T-helper 9 cell (primary cell): ENCODE measurements around the gene SERINC2.
"Not testable (repeated sequence)": the region's sequence is repeated elsewhere in the genome, so short reads cannot be mapped to it uniquely, and the experiment has no call there.

Source experiments
- DNase-seq: peaks from one replicate; pipeline ENCODE4 v3.0.0-alpha.2; 2020

The SERINC2 gene

DNA sequence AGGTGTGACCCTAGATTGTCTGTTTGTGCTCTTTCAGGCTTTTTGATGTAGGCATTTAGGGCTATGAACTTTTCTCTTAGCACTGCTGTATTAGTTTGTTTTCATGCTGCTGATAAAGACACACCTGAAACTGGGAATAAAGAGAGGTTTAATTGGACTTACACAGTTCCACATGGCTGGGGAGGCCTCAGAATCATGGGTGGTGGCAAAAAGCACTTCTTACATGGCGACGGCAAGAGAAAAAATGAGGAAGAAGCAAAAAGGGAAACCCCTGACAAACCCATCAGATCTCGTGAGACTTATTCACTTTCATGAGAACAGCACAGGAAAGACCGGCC is 59.3 kb downstream of the SERINC2 start:
- not testable (repeated sequence) for DNase-seq

DNA sequence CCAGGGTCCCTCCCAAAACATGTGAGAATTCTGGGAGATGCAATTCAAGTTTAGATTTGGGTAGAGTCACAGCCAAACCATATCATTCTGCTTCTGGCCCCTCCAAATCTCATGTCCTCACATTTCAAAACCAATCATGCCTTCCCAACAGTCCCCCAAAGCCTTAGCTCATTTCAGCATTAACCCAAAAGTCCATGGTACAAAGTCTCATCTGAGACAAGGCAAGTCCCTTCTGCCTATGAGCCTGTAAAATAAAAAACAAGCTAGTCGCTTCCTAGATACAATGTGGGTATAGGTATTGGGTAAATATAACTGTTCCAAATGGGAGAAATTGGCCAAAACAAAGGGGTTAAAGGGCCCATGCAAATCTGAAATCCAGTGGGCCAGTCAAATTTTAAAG is 59.7 kb downstream of the SERINC2 start:
- DNase-seq, result not testable (repeated sequence)

DNA sequence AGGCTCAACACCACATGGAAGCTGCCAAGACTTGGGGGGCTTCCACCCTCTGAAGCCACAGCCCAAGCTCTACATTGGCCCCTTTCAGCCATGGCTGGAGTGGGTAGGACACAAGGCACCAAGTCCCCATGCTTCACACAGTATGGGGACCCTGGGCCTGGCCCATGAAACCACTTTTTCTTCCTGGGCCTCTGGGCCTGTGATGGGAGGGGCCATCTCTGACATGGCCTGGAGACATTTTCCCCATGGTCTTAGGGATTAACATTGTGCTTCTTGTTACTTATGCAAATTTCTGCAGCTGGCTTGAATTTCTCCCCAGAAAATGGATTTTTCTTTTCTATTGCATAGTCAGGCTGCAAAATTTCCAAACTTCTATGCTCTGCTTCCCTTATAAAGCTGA is 60.5 kb downstream of the SERINC2 start:
- DNase-seq, result not testable (repeated sequence)

DNA sequence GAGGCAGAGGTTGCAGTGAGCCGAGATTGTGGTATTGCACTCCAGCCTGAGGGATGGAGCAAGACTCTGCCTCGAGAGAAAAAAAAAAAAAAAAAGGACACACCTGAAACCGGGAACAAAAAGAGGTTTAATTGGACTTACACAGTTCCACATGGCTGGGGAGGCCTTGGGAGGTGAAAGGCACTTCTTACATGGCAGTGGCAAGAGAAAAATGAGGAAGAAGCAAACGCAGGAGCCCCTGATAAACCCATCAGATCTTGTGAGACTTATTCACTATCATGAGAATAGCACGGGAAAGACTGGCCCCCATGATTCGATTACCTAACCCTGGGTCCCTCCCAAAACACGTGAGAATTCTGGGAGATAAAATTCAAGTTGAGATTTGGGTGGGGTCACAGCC is 61.6 kb downstream of the SERINC2 start:
- DNase-seq, result not testable (repeated sequence)

DNA sequence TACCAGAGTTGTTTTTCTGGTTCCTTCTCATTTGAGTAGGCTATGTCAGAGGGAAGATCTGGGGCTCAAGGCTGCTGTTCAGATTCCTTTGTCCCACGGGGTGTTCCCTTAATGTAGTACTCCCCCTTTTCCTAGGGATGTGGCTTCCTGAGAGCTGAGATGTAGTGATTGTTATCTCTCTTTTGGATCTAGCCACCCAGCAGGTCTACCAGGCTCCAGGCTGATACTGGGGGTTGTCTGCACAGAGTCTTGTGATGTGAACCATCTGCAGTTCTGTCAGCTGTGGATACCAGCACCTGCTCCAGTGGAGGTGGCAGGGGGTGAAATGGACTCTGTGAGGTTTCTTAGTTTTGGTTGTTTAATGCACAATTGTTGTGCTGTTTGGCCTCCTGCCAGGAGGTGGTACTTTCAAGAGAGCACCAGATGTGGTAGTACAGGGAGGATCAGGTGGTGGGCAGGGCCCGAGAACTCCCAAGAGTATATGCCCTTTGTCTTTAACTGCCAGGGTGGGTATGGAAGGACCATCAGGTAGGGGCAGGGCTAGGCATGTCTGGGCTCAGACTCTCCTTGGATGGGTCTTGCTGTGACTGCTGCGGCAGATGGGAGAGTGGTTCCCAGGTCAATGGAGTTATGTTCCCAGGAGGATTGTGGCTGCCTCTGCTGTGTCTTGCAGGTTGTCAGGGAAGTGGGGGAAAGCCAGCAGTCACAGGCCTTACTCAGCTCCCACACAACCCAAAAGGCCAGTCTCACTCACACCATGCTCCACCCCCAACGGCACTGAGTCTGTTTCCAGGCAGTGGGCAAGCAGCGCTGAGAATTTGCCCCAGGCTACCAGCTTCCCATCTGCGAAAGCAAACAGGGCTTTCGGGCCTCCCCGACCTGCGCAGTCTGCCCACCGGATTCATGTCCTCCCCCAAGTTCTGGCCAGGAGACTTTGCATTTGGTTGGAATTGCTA is 64.2 kb downstream of the SERINC2 start:
- DNase-seq, result no peak

DNA sequence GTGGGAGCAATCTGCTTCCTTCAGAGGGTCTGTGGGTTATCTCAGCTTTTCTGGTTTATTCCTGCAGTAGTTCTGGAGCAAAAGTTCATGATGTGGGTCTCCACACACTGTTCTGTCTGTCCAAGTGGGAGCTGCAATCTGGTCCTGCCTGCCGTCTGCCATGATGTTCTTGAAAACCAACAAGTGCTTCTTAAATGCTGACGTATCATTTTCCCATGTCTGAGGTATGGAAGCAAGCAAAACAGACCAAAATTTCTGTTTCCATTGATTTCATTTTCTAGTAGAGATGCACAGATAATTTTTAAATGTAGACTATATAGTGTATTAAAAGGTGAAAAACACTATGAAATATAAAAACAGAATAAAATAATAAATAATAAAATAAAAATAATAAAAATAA is 65.2 kb downstream of the SERINC2 start:
- DNase-seq, result no peak

DNA sequence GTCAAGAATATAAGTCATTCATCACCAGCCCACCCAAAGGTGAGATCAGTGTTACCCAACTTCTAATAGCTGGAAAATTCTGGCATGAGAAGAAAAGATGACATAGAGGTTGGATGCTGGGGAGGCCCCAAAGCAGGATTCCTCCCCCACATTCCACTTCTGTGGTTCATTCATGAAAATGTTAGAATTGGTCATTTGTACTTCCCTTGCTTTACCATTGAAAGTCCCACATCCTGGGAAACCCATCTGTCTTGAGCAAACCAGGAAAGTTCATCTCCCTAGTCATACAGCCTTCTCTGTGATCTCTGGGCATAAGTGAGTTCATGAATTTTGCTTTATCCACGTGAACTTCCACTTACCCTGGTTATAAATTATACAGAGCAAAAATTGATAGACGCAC is 66.8 kb downstream of the SERINC2 start:
- DNase-seq, result no peak

DNA sequence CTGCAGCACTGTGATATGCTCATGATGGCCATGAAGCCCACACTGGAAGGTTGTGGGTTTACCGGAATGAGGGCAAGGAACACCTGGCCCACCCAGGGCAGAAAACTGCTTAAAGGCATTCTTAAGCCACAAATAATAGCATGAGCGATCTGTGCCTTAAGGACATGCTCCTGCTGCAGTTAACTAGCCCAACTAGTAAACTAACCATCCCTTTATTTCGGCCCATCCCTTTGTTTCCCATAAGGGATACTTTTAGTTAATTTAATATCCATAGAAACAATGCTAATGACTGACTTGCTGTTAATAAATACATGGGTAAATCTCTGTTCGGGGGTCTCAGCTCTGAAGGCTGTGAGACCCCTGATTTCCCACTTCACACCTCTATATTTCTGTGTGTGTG is 67.4 kb downstream of the SERINC2 start:
- not testable (repeated sequence) for DNase-seq

DNA sequence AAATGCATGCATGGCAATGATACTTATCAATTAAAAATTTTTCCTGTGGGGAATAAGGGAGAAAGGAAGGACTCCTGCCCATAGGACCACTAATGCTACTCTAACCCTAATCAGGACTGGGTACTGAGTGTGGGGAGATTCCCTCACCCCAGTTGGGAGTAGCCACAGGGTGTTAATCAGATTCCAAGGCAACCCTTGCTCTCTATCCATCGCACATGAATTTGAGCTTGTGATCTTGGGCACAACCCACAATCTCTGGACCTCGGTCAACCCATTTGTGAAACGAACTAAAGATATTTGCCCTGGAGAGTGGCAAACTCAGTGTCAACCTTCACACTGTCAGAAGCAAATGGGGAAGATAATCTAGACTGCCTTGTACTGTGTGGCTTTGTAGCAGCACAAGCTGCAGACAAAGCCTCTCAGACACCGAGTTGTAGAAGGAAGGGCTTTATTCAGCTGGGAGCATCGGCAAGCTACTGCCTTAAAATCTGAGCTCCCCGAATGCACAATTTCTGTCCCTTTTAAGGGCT is 69.5 kb downstream of the SERINC2 start:
- DNase-seq, result no peak

DNA sequence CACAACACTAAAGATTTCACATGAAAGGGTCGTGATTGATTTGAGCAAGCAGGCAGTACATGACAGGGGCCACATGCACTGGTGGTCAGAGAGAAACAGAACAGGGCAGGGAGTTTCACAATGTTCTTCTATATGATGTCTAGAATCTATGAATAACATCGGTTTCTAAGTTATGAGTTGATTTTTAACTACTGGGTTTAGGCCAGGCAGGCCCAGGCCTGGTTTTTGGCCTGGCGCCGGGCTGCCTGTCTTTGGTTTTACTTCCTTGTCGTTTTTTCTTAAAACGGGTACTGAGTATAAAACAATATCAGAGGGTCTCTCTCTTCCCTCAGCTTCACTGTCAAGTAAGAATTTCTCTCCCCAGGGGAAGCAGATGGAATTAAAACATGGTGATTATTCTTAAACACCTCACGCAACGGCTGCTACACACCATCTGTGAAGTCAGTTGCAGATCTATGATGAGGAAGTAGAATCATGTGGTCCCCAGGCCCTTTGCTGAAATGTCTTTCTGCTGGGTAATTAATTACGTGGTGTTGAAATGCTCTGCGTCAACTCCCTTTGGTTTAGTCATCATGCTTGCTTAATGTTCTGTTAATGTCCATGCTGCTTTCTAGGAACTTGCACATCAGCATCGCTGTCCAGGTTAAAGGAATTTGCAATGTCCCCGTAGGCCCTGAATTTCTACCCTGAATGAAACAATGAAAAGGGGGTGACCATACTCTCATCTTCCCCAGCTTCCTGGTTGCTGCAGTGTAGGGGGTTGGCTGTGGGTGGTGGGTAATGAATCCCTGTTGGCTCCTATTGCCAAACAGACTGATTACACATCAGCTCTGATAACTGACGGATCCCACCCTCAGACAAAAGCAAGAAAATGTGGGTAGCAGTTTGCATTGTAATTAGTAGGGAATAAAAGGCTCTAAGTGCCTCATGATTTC is 70.3 kb downstream of the SERINC2 start:
- DNase-seq, result no peak
